HG02642 (cell line): ENCODE data around the gene MAPKAPK2.
A peak's percentile ranks its signal among the peaks of the same experiment; 100 is the strongest.
"Not testable (repeated sequence)": the region's sequence is repeated elsewhere in the genome, so short reads cannot be mapped to it uniquely, and the experiment has no call there.

Source experiments
- ATAC-seq: cut with Tn5 transposase; IDR thresholded peaks from one replicate; pipeline ENCODE4 v1.9.1; 2021; ENCODE audit warnings: mild to moderate bottlenecking; ENCODE audit not compliant: unreplicated experiment, poor library complexity

Gene MAPKAPK2

DNA sequence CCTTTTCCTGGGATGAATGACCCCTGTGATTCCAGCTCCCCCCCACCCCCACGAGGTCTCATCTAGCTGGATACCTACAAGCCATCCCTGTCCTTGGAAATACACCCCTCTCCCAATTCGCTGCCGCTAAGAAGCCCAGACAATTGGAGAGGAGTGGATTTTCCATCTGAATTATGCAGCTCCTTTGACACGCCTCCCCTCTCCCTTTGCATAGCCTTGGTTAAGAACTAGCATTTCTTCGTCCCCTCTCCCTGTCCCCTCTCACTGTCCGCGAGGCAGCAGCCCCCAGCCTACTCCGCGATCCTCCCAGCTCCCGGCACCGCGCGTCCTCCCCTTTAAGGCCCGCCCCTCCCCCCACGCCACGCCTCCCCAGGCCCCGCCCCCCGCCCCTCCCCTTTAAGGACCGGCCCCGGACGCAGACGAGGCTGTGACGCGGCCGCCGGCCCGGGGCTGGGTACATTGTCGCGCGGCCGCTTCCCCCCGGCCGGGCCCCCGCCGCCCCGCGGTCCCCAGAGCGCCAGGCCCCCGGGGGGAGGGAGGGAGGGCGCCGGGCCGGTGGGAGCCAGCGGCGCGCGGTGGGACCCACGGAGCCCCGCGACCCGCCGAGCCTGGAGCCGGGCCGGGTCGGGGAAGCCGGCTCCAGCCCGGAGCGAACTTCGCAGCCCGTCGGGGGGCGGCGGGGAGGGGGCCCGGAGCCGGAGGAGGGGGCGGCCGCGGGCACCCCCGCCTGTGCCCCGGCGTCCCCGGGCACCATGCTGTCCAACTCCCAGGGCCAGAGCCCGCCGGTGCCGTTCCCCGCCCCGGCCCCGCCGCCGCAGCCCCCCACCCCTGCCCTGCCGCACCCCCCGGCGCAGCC lies at the start of gene MAPKAPK2:
Gene MAPKAPK2, plus strand, starts transcription at position 428 of the 856 bp plus-strand sequence. Its CDS starts 325 bp downstream, at position 753.
- ATAC-seq: peak; percentile 54

DNA sequence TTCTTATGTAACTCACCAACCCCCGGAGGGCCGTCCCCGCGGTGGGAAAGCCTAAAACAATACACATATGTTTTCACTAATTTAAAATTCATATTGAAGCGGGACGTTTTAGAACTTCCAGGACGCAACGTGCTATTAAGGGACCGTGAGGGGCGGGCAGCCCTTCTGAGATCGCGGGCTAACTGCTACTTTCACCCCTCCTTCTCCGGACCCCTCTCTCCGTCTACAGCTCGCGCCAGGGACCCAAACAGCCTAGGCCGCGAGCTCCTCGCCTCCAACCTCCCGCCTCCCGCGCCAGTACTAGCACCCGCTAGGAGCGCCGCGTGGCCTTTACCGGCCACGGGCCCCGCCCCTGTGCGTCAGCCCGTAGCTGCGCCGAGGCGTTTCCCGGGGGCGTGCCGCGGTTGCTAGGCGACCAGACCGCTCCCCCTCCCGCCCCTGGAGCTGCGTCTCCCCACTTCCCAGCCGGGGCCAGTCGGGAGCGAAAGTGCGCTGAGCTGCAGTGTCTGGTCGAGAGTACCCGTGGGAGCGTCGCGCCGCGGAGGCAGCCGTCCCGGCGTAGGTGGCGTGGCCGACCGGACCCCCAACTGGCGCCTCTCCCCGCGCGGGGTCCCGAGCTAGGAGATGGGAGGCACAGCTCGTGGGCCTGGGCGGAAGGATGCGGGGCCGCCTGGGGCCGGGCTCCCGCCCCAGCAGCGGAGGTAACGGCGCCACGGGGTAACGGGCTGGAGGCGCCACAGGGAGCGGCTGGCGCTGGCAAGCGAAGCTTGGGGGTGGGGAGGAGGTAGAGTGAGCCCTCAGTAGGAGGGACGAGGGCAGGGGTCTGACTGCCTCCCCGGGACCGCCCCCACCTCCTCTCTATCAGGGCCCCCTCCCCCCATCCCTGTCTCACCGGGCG lies 49.4 kb upstream of the MAPKAPK2 start, which contains the start of gene DYRK3:
Gene DYRK3, plus strand, starts transcription at position 457 of the 898 bp plus-strand sequence. Its CDS starts 168 bp downstream, at position 625.
- ATAC-seq: peak; percentile 96

DNA sequence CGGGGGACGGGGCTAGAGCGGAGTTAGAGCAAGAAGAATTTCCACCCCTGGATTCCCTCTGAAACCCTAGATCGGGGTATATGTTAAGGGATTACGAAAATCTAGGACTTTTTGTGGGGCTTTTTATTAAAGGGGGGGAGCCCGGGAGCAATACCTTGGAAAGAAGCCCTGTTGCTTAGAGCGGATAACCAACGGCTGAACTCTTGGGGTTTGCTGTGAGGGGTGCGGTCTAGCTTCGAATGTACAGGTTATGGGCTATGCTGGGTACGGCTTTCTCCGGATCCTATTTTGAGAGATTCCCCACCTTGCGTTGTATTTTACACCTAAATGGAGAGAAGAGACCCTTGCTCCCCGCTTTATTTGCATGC lies 48.7 kb upstream of the MAPKAPK2 start:
- no peak for ATAC-seq

DNA sequence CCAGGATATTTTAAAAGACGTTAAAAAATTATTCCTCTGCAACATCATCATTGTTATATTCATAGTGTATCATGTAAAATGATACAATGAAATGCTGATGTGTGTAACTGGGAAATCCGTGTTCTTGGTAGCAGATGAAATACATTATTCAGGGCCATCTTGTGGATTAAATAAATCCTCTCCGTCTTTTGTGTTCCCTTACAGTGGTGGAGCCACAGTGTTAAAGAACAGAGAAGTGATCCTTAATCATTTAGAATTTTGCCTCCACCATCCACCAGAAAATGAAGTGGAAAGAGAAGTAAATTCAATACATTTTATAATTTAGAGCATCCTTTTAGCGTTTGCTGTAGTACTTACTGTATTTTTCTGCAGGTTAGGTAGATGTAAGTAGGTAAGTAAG lies 48.0 kb upstream of the MAPKAPK2 start:
- ATAC-seq: no peak

DNA sequence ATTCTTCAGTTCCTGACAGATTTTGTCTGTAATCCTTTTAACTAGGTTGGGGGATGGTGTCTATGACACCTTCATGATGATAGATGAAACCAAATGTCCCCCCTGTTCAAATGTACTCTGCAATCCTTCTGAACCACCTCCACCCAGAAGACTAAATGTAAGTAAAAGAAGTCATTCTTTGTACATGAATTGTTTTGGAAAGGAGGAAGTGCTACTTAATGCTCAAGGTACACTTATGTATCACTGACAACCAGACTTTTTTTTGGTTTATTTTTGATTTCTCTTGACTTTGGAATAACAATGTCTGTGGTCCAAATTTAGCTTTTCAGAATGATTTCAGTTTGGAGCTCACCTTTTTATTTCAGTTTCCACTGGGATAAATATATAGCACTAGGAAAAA lies 47.1 kb upstream of the MAPKAPK2 start:
- no peak for ATAC-seq

DNA sequence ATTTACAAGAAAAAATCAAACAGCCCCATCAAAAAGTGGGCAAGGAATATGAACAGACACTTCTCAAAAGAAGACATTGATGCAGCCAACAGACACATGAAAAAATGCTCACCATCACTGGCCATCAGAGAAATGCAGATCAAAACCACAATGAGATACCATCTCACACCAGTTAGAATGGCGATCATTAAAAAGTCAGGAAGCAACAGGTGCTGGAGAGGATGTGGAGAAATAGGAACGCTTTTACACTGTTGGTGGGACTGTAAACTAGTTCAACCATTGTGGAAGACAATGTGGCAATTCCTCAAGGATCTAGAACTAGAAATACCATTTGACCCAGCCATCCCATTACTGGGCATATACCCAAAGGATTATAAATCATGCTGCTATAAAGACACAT lies 42.6 kb upstream of the MAPKAPK2 start:
- not testable (repeated sequence) for ATAC-seq

DNA sequence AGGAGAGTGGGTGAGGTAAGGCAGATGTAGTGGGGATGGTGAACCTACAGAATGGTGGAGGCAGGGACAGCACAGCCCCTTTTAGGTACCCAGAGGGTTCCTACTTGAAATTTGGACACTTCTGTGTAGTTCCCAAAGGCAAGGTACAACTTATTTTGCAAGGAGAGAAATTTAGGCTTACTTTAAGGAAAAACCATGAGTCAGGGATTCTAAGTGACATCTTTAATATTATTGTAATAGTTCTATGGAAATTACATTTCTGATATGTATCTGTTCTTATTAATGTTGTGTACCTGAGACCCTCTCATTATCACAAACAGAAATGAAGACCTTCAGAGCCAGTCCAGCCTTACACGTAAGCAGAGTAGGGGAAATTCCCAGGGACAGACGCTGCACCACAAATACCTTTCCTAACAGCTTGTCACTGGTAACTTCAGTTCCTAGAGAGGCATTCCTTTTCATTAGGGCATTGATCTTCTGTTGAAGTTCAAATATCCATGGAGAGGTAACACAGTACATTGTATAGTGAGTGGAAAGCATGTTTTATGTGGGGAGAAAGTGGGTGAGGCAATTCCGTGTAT lies 41.5 kb upstream of the MAPKAPK2 start:
- ATAC-seq: no peak

DNA sequence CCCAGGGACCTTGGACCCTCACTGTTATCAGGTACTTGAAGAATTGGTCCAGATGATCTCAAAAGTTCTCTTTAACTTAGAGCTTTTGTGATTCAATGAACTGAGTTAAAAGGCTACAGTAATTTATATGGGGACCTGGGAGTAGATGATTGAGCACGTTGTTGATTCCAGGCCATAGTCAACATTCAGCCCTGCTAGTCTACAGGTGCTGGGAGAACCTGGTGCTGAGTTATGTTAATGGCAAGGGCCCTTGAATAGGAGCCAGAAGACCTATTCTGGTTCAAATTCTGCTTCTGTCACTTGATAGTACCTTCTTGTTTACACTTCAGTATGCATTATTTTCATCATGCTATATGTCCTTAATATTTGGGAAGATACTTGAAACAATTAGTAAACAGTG lies 38.2 kb upstream of the MAPKAPK2 start:
- ATAC-seq: no peak

DNA sequence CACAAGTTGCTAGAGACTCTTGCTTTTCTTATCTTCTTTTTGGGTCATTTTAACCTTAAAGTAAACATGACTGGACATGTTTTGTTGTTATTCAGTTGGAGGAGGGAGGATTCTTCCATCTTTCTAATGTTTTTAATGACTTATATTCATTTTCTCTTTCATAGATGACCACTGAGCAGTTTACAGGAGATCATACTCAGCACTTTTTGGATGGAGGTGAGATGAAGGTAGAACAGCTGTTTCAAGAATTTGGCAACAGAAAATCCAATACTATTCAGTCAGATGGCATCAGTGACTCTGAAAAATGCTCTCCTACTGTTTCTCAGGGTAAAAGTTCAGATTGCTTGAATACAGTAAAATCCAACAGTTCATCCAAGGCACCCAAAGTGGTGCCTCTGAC lies 37.5 kb upstream of the MAPKAPK2 start:
- ATAC-seq: no peak

DNA sequence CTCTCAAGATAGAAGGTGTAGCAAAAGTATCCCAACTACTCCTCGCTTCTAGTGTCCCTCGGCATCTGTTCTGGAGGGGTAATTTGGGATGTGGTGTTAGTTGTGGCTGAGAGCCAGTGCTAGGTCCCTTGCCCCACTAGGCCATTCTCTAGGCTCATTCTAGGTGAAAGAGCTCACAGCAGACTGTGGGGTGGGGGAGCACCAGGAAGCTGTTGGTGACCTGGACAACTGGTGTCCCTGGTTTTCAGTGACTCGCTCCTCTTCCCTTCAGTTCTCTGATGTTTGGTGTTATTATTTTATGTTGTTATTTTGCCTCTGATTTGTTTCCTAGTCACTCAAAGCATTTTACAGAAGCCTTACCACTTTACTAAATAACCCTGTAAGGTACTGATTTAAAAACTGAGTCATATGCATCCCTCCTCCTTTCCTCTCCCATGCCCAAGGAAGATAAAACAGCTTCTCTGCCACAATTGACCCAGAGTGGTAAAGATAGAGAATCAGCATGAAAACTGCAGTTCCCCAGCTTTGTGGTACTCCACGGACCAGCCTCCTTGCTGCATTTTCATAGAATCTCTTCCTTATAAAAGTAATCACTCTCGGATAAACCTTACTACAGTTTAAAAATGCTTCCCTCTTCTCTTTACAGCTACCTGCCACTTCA lies 35.3 kb upstream of the MAPKAPK2 start:
- no peak for ATAC-seq

DNA sequence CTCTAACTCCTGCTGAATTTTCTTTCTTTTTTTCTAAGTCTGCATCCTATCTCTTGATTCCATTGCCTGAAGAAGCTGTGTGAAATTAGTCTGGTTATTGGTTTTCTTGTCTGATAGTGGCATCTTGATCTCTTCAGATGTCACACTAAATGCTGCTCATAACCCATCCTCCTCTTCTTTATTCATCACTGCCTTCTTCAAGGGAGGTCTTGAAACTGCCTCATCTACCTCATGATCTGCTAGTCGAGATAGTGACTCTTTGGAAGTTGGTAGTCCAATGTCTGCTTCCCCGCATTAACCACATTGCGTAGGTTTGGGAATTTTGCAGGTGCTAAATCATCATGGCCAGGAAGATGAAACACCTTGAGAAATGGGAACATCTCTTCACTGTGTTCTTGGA lies 33.7 kb upstream of the MAPKAPK2 start:
- no peak for ATAC-seq

DNA sequence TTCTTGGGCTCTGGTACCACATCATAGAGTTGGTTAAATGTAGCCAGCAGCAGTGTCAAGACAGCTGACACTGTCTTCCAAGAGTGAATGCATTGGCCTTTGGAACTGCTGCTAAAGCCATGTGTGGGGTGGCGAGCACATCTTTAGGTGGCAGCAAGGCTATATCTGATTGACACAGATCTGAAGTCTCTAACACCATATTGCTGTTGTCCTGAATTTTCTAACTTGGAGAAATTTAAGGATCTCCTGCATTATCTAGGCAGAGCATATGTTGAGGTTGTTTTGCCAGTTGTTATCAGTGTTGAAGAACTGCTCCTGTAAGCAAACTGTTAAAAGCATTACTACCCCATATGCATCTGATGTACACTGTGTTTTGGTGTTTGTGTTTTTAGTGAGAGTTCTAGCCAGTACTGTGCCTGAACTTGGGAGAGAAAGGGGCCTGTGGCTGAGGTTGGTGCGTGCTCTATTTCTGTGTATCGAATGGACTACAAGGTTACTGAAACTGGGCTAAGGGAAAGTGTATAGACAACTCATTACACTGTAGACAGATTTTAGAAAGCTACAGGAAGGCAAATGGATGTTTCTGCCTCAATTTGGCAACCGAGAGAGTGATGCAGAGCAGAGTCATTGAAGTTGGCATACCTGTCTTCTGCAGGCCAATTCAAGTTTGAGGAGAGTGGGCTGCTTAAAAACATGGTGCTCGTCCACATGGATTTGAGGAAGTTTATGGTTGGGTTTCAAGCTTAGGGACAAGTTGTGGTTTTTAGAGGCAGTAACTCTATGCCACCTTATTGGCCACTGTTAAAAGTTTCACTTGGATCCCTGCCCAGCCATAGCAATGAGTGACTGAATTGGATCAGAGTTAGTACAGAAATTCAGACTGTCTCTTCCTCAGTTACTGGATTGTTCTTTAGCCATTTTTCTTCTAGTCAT lies 32.5 kb upstream of the MAPKAPK2 start:
- no peak for ATAC-seq

DNA sequence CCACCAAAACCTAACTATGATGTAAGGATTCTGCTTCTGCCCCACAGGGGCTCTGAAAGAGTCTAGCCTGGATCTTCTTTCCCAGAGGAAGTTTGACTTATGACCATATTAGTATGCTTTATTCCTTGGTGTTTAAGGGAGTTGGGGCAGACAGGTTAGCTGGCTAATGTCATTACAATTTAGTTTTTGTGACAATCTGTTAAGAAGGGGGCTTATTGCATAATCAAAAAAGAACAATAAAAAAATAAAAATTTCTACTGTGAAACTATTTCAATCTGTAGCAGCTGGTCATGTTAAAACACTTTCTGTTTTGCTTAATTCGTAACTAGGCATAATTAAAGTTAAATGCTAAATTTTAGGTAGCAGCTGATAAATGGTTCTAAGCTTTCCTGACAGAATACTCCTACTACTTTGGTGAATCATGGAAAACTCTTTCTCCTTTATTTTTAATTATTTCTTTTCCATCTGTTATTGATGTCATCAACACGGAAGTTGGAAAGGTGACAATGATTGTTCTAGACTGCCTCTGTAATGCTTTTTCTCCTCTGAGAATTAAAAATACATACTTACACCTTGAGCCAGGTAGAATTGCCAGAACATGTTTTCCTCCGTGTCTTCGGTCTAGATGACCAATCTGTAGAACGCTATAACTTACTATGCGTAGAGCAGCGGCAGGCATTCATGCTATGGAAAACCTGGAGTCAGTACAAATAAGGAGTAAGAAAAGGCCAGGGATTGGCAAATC lies 30.8 kb upstream of the MAPKAPK2 start:
- ATAC-seq: no peak

DNA sequence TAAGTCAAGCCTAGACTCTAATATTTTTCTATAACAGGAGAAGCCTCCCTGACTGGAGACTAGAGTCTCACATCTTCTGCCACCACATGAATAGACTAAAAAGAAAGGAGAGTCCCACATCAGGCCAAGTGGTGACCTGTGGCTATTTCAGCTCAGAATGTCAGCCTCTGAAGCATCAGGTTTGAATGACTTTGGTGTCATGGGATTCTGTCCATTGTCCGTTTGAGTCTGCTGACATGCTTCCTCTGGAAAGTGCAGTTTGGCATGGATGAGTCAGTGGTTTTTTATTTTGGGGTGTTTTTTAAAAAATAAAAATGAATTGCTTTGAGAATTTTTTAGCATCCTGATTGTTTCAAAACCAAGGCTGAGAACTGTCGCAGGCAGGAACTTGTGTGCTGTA lies 29.9 kb upstream of the MAPKAPK2 start:
- no peak for ATAC-seq

DNA sequence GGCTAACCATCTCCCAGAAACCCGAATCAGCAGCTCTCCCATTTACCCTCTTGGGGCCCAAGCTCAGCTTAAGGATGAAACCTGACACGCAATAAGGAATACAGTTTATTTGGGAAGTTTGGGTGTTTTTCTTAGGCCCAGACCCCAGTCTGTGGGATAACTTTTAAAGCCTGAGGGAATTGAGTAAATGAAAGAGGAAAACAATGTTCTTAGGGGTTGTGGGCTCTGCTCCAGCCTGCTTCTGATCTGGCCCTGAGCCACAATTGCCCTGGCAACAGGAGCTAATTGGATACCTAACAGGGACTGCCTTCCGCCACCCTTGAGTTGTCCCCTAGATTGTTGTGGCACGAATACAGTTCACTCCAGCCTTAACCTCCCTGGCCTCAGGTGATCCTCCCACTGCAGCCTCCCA lies 29.2 kb upstream of the MAPKAPK2 start:
- no peak for ATAC-seq

DNA sequence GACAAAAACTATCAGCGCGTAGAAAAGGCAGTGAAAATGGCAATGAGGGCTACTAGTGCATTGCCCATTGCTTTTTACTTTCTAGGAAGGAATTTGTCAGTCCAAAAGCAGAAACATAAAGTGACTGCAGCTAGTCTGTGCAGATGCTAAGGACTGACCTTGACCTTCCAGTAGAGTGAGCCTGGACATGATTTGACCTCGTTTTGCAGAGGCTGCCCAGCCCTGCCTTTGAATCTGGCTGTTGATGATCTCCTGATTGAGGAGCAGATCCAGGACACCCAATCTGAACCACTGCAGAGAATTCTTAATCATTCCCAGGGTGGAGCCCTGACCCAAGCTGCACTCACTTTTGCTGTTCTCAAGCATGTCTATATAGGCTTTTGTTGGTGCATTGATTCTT lies 27.8 kb upstream of the MAPKAPK2 start:
- no peak for ATAC-seq

DNA sequence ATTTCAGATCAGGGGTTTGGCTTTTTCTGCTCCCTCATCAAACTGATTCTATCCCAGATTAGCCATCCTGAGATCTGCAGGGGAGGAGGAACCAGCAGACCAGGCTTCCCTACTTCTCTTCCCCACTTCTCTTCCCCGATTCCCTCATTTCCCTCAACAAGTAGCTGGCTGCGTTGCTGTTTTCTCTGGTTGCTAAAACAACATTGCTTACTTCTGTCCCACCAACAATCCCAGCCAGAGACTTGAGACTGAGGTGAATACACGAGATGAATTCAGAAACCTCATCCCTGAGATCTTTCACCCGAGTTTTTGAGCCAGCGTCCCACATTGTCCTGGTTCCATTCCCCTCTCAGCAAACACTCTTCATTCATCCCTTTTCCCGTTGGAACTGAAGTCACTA lies 27.0 kb upstream of the MAPKAPK2 start:
- ATAC-seq: no peak

DNA sequence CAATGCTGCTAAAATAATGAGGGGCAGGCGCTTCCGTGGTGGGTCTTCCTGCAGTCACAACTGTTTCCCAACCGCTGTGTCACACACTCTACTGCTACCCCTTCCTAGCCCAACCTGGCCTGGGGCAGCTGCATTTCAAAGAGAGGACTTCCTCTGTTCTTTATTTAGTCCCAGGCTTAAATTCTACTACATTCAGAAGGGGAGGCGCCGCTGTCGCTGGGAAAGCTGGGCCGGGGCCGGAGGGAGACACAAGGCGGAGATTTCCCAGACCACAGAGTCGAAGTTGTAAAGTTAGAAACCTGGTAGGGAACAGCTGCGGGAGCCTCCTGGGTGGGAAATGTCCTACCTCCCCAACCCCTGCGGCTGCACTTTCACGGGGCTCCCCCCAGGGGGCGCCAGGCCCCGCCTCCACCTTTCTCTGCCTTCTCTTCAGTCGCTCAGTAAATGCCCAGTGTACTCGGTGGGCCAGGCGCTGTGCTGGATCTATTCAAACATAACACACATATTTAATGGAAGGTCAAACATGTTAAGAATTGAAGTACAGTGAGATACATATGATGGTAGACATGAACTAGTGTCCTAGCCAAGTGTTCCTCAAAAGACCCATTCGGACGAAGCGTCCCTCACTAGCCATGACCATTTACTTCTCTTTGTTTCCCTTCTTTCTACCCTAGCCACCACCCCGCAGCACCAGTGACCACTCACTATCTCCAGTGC lies 26.3 kb upstream of the MAPKAPK2 start:
- ATAC-seq: no peak
